Smooth muscle cell (in vitro differentiated cells): ENCODE data around the gene GPD1L. TPM values are rescaled to one million over a fixed set of nuclear protein-coding genes. Genes with fewer than 3 reads are reported as not detected.

Source experiments
- DNase-seq: peaks from one replicate; lab custom pipeline; 2025; ENCODE audit not compliant: unreplicated experiment; lab: John Stamatoyannopoulos, UW
- H2AFZ ChIP-seq: fragments of 200-600 bp; sonication (generic); 2 replicates; pipeline ENCODE4 v1.6.0; 2016; ENCODE audit warnings: antibody characterized with exemption, low read depth, mild to moderate bottlenecking
- H3F3A ChIP-seq: fragments of 200-600 bp; sonication (generic); 2 replicates; pipeline ENCODE4 v1.6.0; 2017; ENCODE audit warnings: antibody characterized with exemption, low read depth
- H3K27ac ChIP-seq: fragments of 200-600 bp; sonication (generic); 2 replicates; pipeline ENCODE4 v1.5.1; 2016; ENCODE audit warnings: low read depth, mild to moderate bottlenecking
- H3K27me3 ChIP-seq: fragments of 200-600 bp; sonication (generic); 2 replicates; pipeline ENCODE4 v1.6.1; 2016; ENCODE audit warnings: low read depth, mild to moderate bottlenecking
- H3K36me3 ChIP-seq: fragments of 200-600 bp; sonication (generic); 2 replicates; pipeline ENCODE4 v1.5.1; 2016; ENCODE audit warnings: low read depth
- H3K4me1 ChIP-seq: fragments of 200-600 bp; sonication (generic); 2 replicates; pipeline ENCODE4 v1.5.1; 2016; ENCODE audit warnings: low read depth
- H3K4me2 ChIP-seq: fragments of 200-600 bp; sonication (generic); 2 replicates; pipeline ENCODE4 v1.6.0; 2016; ENCODE audit warnings: mild to moderate bottlenecking
- H3K4me3 ChIP-seq: fragments of 200-600 bp; sonication (generic); 2 replicates; pipeline ENCODE4 v1.5.1; 2016; ENCODE audit warnings: mild to moderate bottlenecking
- H3K79me2 ChIP-seq: fragments of 200-600 bp; sonication (generic); 2 replicates; pipeline ENCODE4 v1.6.0; 2016; ENCODE audit warnings: low read depth, mild to moderate bottlenecking
- H3K9ac ChIP-seq: fragments of 200-600 bp; sonication (generic); 2 replicates; pipeline ENCODE4 v1.6.0; 2016; ENCODE audit warnings: low read depth
- H3K9me3 ChIP-seq: fragments of 200-600 bp; sonication (generic); replicated peaks from 2 replicates; pipeline ENCODE4 v1.5.1; 2016; ENCODE audit warnings: low read depth
- H4K20me1 ChIP-seq: fragments of 200-600 bp; sonication (generic); 2 replicates; pipeline ENCODE4 v1.6.0; 2016; ENCODE audit warnings: low read depth
- CTCF ChIP-seq: fragments of 200-600 bp; sonication (generic); IDR thresholded peaks from 2 replicates; pipeline ENCODE4 v1.5.1; 2017; ENCODE audit warnings: borderline replicate concordance, mild to moderate bottlenecking, antibody characterized with exemption; ENCODE audit not compliant: insufficient read depth, poor library complexity, severe bottlenecking
- WGBS: methylation state at CpG from one replicate; pipeline ENCODE4 v1.1.7; 2016; ENCODE audit warnings: low lambda C conversion rate; 5-methylcytosine and 5-hydroxymethylcytosine counted together
- polyA plus RNA-seq: library from polyadenylated mRNA; unstranded; fragments of >200 nt; fragmentation: Nextera tagmentation; extraction: Ambion mirVana; gene quantifications from 2 replicates; pipeline ENCODE4 v1.2.1, GENCODE V29; 2016
- total RNA-seq: library from RNA; depleted of rRNA; stranded (reverse); fragments of >200 nt; gene quantifications from 2 replicates; pipeline ENCODE4 v1.2.3, GENCODE V29; 2014

Gene GPD1L
- total and polyA plus RNA-seq, 2 experiments from 2014 or later, result 3.6 to 8.2 TPM

- H3F3A ChIP-seq, result no peaks in the 10 kb centered on the region
- no peaks in the 10 kb centered on the region for H3K9me3 ChIP-seq
- no peak overlapping the region for H3K4me2 ChIP-seq
- H3K27me3 ChIP-seq, result no peaks in the 10 kb centered on the region
- DNase-seq, result no peak
- no peaks in the 10 kb centered on the region for H3K4me1 ChIP-seq
- no peak overlapping the region for H2AFZ ChIP-seq
- H3K79me2 ChIP-seq, result no peaks in the 10 kb centered on the region
- 57% methylated on average over 7 of the region's 7 CpGs for WGBS
- H4K20me1 ChIP-seq, result no peaks in the 10 kb centered on the region
- H3K36me3 ChIP-seq, result no peaks in the 10 kb centered on the region
- H3K27ac ChIP-seq, result no peak overlapping the region
- H3K9ac ChIP-seq, result no peak overlapping the region
- H3K4me3 ChIP-seq, result no peak overlapping the region
- no peak for TF ChIP-seq CTCF
These were observed 51.3 kb downstream of the GPD1L start for GRCh38 chr3:32157600-32158264.

- Histone ChIP-seq H3K27me3 (no peaks in the 10 kb centered on the region), H2AFZ (no peak overlapping the region), H3K9ac (no peak overlapping the region), H3K4me2 (no peak overlapping the region), H3K36me3 (no peaks in the 10 kb centered on the region), H3K4me3 (no peak overlapping the region), H3F3A (no peaks in the 10 kb centered on the region), H3K27ac (no peak overlapping the region), H3K4me1 (no peaks in the 10 kb centered on the region), H3K9me3 (no peaks in the 10 kb centered on the region), H3K79me2 (no peaks in the 10 kb centered on the region), H4K20me1 (no peaks in the 10 kb centered on the region)
- DNase-seq, result no peak
- TF ChIP-seq CTCF, result no peak
- WGBS, result 88% methylated on average over 3 of the region's 3 CpGs
These were observed 54.3 kb downstream of the GPD1L start for GRCh38 chr3:32160706-32161214.

DNA sequence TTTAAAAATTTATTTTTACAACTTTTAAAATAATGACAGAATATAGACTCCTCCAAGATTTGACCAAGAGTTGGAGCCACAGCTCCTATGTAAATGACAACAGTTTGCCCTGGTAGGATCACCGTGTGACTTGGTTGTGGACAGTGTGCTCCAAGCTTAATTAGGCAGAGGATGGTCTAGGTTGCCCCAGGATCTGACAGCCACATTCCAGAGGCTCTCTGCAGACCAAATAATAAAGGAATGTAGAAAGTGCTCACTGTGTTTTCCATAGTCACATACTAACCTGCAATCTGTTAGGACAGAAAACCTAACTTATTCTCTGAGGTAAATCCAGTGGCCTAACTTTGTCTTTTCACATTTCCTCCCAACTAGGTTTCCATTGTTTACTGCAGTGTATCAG lies 59.0 kb downstream of the GPD1L start:
- no peak overlapping the region for H2AFZ ChIP-seq
- 79% methylated on average over 1 of the region's 1 CpG for WGBS

More for the DNA sequence above, 59.0 kb downstream of the GPD1L start:
- Histone ChIP-seq H3K4me1 (no peaks in the 10 kb centered on the region), H3K27me3 (no peaks in the 10 kb centered on the region), H3K9me3 (no peaks in the 10 kb centered on the region), H3K27ac (no peak overlapping the region), H4K20me1 (no peaks in the 10 kb centered on the region), H3F3A (no peaks in the 10 kb centered on the region), H3K4me2 (no peak overlapping the region), H3K9ac (no peak overlapping the region), H3K4me3 (no peak overlapping the region), H3K36me3 (no peaks in the 10 kb centered on the region), H3K79me2 (no peaks in the 10 kb centered on the region)
- no peak for TF ChIP-seq CTCF
- DNase-seq, result no peak
